SH-SY5Y (cell line): ENCODE data around the gene PEAR1.

Experiments
- GATA2 ChIP-seq: IDR thresholded peaks from 2 replicates; pipeline ENCODE4 v1.6.1; 2011; ENCODE audit warnings: mild to moderate bottlenecking, low read depth, low read length
- GATA3 ChIP-seq: IDR thresholded peaks from 2 replicates; pipeline ENCODE4 v1.6.1; 2011; ENCODE audit warnings: low read depth, mild to moderate bottlenecking, low read length, moderate library complexity

The PEAR1 gene

DNA sequence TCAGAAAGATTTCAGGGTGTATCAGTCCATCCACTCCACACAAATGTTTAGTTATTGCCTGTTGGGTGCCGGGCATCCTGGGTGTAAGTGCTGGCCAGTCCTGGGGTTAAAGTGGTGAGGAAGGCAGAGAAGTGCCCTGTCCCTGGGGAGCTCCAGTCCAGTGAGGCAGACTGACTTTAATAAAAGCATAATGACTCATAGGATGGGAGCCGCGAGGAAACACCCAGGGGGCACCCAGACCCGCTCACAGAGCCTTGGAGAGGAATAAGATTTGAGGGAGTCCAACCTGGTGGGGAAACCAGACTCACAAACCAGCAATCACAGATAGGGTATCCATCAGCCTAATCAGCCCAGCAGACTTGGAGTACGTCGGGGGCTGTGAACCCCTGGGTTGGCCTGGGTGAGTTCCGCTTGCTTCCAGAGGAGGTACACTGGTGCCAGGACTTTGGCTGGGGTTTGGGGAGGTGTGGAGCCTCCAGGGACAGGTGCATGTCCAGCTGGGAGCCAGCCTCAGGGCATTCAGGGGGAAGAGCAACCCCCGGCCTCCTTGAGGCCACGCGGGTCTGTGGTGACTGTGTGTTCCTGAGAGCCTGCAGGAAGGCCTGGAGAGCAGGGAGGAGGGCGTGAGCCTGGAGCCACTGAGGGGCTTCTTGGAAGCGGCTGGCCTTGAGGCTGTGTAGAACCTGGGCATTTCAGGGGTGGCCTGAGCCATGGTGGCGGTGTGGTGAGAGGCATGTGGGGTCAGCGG, 3.7 kb downstream of the PEAR1 start:
- no peak for TF ChIP-seq GATA3
- TF ChIP-seq GATA2 = no peak

DNA sequence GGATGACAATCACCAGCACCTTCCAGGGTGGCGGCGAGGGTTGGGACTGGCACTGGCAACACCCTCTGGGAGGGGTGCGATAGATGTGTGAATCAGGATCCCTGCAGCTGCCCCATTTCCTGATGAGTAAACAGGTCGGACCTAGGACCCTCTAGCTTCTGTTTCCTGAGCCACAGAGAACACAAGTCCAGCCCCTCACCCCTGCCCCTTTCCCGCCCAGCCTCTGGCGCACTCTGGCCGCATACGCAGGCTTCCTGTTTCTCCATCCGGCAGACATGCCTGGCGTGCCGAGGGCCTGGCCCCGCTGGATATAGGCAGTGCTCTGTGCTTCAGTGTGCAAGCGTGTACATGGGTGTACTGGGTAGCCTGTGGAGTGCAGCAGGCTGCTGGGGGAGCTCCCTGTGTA, 4.6 kb downstream of the PEAR1 start:
- TF ChIP-seq GATA2 (no peak), GATA3 (no peak)

- TF ChIP-seq GATA2 = no peak
- TF ChIP-seq GATA3 = no peak
These were observed 5.6 kb downstream of the PEAR1 start for GRCh38 chr1:156898971-156899664.

- TF ChIP-seq GATA3 (no peak), GATA2 (no peak)
These were observed 6.6 kb downstream of the PEAR1 start for GRCh38 chr1:156899956-156900718.

- TF ChIP-seq GATA2 (no peak), GATA3 (no peak)
These were observed 7.5 kb downstream of the PEAR1 start for GRCh38 chr1:156900896-156901589.

DNA sequence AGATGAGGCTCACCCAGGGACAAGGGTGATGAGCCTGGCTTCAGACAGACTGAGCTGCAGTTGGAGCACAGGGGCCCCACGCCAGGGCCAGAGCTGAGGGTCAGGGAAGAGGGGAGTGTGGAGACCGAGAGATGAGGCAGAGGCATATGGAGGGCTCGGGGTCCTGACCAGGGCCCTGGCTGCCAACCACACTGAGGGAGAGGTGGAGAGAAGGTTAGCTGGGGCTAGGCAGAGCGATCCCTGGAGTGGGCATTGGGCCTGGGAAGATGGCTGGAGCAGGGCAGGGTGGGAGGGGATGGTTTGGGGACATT, 8.0 kb downstream of the PEAR1 start:
- no peak for TF ChIP-seq GATA3
- no peak for TF ChIP-seq GATA2

DNA sequence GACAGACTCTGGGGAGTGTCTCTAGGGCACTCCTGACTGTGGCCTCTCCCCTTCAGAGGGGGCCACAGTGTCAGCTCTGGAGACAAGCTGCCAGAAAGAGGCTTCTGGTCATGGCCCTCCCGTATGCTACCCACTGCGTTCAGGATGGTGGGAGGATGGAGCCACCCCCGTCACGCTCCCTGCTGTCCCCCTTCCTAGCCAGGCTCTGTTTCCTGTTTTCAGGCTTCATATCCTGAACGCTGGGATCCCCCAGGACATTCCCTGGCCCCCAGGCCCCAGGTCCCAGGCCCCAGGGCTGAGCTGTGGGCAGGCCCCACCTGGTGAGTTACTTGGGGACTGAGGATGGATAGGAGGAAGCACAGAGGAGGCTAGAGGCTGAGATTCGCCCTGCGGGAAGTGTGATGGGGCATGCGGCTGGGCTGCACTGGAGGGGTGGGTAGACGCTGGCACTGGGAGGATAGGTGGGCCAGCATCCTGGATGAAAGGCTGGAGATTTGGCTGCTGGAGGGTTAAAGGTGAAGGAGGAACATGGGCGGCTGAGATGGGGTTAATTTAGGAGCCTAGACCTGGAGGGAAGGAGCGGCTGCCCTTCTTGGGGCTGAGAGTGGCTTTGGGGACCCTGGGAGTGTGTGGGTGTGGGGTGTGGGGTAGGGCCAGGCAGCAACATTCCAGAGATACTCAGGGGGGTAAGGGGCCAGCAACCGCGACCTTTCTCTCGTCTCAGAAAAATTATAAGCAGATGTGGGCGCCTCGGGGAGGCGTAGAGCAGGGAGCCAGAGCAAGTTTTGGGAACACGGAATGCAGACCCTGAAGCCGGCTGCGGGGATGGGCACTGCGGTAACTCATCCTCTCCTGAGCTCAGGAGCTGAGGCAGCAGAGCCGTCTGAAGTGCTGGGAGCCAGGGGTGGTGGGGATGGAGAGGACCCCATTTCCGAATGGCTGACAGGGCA, 8.7 kb downstream of the PEAR1 start:
- TF ChIP-seq GATA2 (no peak), GATA3 (no peak)

- TF ChIP-seq GATA3 = no peak
- TF ChIP-seq GATA2 = no peak
These were observed 10.0 kb downstream of the PEAR1 start for GRCh38 chr1:156903328-156904091.

- TF ChIP-seq GATA2 (no peak), GATA3 (no peak)
These were observed 10.9 kb downstream of the PEAR1 start for GRCh38 chr1:156904187-156904959.

DNA sequence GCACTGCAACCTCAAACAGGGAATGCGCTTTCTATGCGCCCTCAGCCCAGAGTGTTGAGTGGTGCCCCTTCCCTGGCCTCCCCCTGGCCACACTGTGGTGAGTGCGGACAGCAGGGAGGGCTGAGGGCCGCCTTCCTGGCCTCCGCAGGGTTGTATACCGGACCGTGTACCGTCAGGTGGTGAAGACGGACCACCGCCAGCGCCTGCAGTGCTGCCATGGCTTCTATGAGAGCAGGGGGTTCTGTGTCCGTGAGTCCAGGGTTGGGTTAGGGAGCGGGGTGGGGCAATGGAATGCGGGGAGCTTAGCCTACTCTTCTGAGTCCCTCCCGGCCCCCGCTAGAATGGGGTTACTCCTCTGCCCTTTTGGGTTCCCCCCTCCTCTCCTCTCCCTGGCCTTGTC, 11.7 kb downstream of the PEAR1 start:
- no peak for TF ChIP-seq GATA3
- no peak for TF ChIP-seq GATA2

GRCh38 chr1:156905651-156906050, 12.1 kb downstream of the PEAR1 start:
- TF ChIP-seq GATA2 = no peak
- no peak for TF ChIP-seq GATA3
